Activated CD4-positive, alpha-beta T cell treated with anti-CD3 and anti-CD28 coated beads for 1 hour (primary cell): ENCODE data around the gene ANXA6.
A peak's percentile ranks its signal among the peaks of the same experiment; 100 is the strongest.

Experiments used
- DNase-seq: peaks from one replicate; pipeline ENCODE4 v3.0.0-alpha.2; 2020

ANXA6 gene

GRCh38 chr5:151097061-151097460, 60.5 kb downstream of the ANXA6 start:
- DNase-seq, result no peak

GRCh38 chr5:151096001-151096373, 61.6 kb downstream of the ANXA6 start:
- DNase-seq, result no peak

- DNase-seq, result no peak
These were observed 62.1 kb downstream of the ANXA6 start for GRCh38 chr5:151095341-151096000.

GRCh38 chr5:151094852-151095245, 62.7 kb downstream of the ANXA6 start:
- DNase-seq, result no peak

- no peak for DNase-seq
These were observed 63.3 kb downstream of the ANXA6 start for GRCh38 chr5:151094030-151094851.

- DNase-seq, result no peak
These were observed 64.1 kb downstream of the ANXA6 start for GRCh38 chr5:151093476-151093889.

GRCh38 chr5:151092762-151093161, 64.8 kb downstream of the ANXA6 start:
- DNase-seq, result no peak

- DNase-seq, result no peak
These were observed 67.9 kb downstream of the ANXA6 start for GRCh38 chr5:151089726-151090125.

GRCh38 chr5:151088986-151089385, 68.6 kb downstream of the ANXA6 start:
- no peak for DNase-seq

- DNase-seq, result no peak
These were observed 70.1 kb downstream of the ANXA6 start for GRCh38 chr5:151087486-151087885.

GRCh38 chr5:151086905-151087360, 70.6 kb downstream of the ANXA6 start:
- peak; percentile 55 for DNase-seq

- no peak for DNase-seq
These were observed 71.2 kb downstream of the ANXA6 start for GRCh38 chr5:151086192-151086869.

GRCh38 chr5:151085517-151086041, 72.0 kb downstream of the ANXA6 start:
- peak; percentile 22 for DNase-seq

GRCh38 chr5:151084363-151084762, 73.2 kb downstream of the ANXA6 start:
- DNase-seq, result no peak

GRCh38 chr5:151083081-151083676, 74.4 kb downstream of the ANXA6 start:
- DNase-seq, result peak; percentile 60

- no peak for DNase-seq
These were observed 75.2 kb downstream of the ANXA6 start for GRCh38 chr5:151082282-151082902.

- DNase-seq, result no peak
These were observed 75.9 kb downstream of the ANXA6 start for GRCh38 chr5:151081431-151082281.

- peak; percentile 88 for DNase-seq
These were observed 76.8 kb downstream of the ANXA6 start, which contains the start of gene TNIP1 for GRCh38 chr5:151080613-151081430. Gene TNIP1 (minus strand): TSS chr5:151081034. CDS start chr5:151065095, 15,939 bp downstream.

GRCh38 chr5:151079838-151080612, 77.6 kb downstream of the ANXA6 start:
- DNase-seq, result no peak
